HepG2 (cell line): ENCODE data around the gene CLIC4. TPM values are rescaled to one million over a fixed set of nuclear protein-coding genes. Genes with fewer than 3 reads are reported as not detected.

ENCODE experiments used
- CBX1 ChIP-seq: IDR thresholded peaks from one replicate; pipeline ENCODE4 v1.6.1; 2016; ENCODE audit warnings: antibody characterized with exemption, low read depth
- HOXA7 ChIP-seq: sonication (generic); formaldehyde crosslinking; IDR thresholded peaks from 2 replicates; pipeline ENCODE4 v1.8.1; 2022; ENCODE audit warnings: mild to moderate bottlenecking, missing genetic modification reagents, moderate library complexity
- JDP2 ChIP-seq: sonication (generic); formaldehyde crosslinking; IDR thresholded peaks from 2 replicates; pipeline ENCODE4 v1.8.1; 2022; ENCODE audit warnings: missing genetic modification reagents, borderline replicate concordance
- KLF11 ChIP-seq: IDR thresholded peaks from 2 replicates; pipeline ENCODE4 v1.6.1; 2016; ENCODE audit warnings: missing compliant biosample characterization
- ZBTB7A ChIP-seq: sonication (generic); formaldehyde crosslinking; IDR thresholded peaks from 2 replicates; pipeline ENCODE4 v1.8.0; 2022; ENCODE audit warnings: mild to moderate bottlenecking, missing genetic modification reagents
- ZNF3 ChIP-seq: IDR thresholded peaks from 2 replicates; pipeline ENCODE4 v1.7.0; 2017; ENCODE audit warnings: inconsistent platforms
- ZNF431 ChIP-seq: sonication (generic); formaldehyde crosslinking; IDR thresholded peaks from 2 replicates; pipeline ENCODE4 v1.9.0; 2022; ENCODE audit warnings: missing genetic modification reagents, low read depth, mild to moderate bottlenecking, borderline replicate concordance
- ZNF501 ChIP-seq: sonication (generic); formaldehyde crosslinking; IDR thresholded peaks from 2 replicates; pipeline ENCODE4 v1.5.1; 2020; ENCODE audit warnings: mild to moderate bottlenecking, moderate library complexity, missing genetic modification reagents
- ZNF660 ChIP-seq: sonication (generic); formaldehyde crosslinking; IDR thresholded peaks from 2 replicates; pipeline ENCODE4 v1.5.1; 2020; ENCODE audit warnings: mild to moderate bottlenecking, low read depth, missing genetic modification reagents, borderline replicate concordance
- ZSCAN12 ChIP-seq: sonication (generic); formaldehyde crosslinking; IDR thresholded peaks from 2 replicates; pipeline ENCODE4 v1.9.0; 2021; ENCODE audit warnings: mild to moderate bottlenecking, missing genetic modification reagents
- polyA plus RNA-seq, 8 experiments: library from polyadenylated mRNA; depleted of rRNA in 3 of 8; stranded (reverse) in 7 of 8; unstranded in 1 of 8; fragments of >200 nt; fragmentation: Illumina TruSeq in 4 of 8; extraction: Trizol in 4 of 8; gene quantifications; 2 replicates each; pipeline versions ENCODE4 v1.2.1 to v1.2.3, GENCODE V29; 2011 to 2016; ENCODE audit warnings: low read depth in 4 of 8, missing spikeins in 1 of 8, mixed read lengths in 1 of 8; ENCODE audit not compliant: insufficient read depth in 1 of 8
- total RNA-seq, 5 experiments: library from RNA; depleted of rRNA; stranded (reverse); fragments of >200 nt; fragmentation: Illumina TruSeq; extraction: Trizol; gene quantifications; 2 replicates each; pipeline ENCODE4 v1.2.3, GENCODE V29; 2016; ENCODE audit warnings: low read depth in 1 of 5
- TF ChIP-seq, protein P1 (sequence below): sonication (generic); formaldehyde crosslinking; IDR thresholded peaks from 2 replicates; pipeline ENCODE4 v1.4.0; 2020; ENCODE audit warnings: missing genetic modification reagents, borderline replicate concordance
- TF ChIP-seq, protein P2 (sequence below): sonication (generic); formaldehyde crosslinking; IDR thresholded peaks from 2 replicates; pipeline ENCODE4 v1.5.0; 2020; ENCODE audit warnings: mild to moderate bottlenecking, low read depth, missing genetic modification reagents, borderline replicate concordance
- TF ChIP-seq, protein P3 (sequence below): sonication (generic); formaldehyde crosslinking; IDR thresholded peaks from 2 replicates; pipeline ENCODE4 v1.4.0; 2020; ENCODE audit warnings: mild to moderate bottlenecking, missing genetic modification reagents, borderline replicate concordance
- TF ChIP-seq, protein P4 (sequence below): sonication (generic); formaldehyde crosslinking; IDR thresholded peaks from 2 replicates; pipeline ENCODE4 v1.5.0; 2020; ENCODE audit warnings: mild to moderate bottlenecking, missing genetic modification reagents
- TF ChIP-seq, protein P5 (sequence below): sonication (generic); formaldehyde crosslinking; IDR thresholded peaks from 2 replicates; pipeline ENCODE4 v1.8.0; 2022; ENCODE audit warnings: low read depth, missing genetic modification reagents
- TF ChIP-seq, protein P6 (sequence below): sonication (generic); formaldehyde crosslinking; IDR thresholded peaks from 2 replicates; pipeline ENCODE4 v1.8.1; 2022; ENCODE audit warnings: mild to moderate bottlenecking, missing genetic modification reagents

The CLIC4 gene
- total and polyA plus RNA-seq, 2 of the 13 experiments (the other 11 are each of a cell fraction or from before 2014, with no cell fraction given), result 23.3 to 77.4 TPM

DNA sequence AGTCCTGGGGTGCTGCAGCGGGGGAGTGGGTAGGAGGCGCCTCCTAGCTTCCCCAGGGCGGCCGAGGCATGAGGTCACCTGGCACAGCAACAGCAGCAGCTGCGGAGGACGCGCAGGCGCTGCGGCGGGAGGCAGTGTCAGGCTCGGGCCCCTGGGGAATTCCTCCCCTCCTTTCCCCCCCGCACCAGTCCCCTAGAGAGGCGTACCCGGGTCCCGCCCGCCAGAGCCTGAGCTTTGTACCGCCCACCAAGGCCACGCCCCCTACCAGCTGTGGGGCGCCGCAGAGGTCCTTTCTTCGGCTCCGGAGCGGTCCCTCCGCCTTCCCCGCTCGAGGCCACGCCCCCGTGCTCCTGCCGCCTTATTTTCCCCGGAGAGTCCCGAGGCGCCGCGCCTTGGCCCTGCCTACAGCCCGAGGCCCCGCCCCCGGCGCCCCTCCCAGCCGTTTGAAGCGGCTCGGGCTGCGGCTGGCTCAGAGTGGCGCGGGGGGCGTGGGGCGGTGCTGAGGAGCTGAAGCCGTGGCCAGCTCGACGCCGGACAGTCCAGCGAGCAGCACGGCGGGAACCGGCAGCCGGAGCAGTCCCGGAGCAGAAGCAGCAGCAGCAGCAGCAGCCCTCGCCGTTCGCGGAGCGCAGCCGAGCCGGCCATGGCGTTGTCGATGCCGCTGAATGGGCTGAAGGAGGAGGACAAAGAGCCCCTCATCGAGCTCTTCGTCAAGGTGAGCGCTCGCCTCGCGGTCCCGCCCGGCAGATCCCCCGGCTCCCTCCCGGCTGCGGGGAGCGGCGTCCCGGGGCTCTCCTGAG lies at the start of gene CLIC4 (continued):
- TF ChIP-seq, protein P1, sequence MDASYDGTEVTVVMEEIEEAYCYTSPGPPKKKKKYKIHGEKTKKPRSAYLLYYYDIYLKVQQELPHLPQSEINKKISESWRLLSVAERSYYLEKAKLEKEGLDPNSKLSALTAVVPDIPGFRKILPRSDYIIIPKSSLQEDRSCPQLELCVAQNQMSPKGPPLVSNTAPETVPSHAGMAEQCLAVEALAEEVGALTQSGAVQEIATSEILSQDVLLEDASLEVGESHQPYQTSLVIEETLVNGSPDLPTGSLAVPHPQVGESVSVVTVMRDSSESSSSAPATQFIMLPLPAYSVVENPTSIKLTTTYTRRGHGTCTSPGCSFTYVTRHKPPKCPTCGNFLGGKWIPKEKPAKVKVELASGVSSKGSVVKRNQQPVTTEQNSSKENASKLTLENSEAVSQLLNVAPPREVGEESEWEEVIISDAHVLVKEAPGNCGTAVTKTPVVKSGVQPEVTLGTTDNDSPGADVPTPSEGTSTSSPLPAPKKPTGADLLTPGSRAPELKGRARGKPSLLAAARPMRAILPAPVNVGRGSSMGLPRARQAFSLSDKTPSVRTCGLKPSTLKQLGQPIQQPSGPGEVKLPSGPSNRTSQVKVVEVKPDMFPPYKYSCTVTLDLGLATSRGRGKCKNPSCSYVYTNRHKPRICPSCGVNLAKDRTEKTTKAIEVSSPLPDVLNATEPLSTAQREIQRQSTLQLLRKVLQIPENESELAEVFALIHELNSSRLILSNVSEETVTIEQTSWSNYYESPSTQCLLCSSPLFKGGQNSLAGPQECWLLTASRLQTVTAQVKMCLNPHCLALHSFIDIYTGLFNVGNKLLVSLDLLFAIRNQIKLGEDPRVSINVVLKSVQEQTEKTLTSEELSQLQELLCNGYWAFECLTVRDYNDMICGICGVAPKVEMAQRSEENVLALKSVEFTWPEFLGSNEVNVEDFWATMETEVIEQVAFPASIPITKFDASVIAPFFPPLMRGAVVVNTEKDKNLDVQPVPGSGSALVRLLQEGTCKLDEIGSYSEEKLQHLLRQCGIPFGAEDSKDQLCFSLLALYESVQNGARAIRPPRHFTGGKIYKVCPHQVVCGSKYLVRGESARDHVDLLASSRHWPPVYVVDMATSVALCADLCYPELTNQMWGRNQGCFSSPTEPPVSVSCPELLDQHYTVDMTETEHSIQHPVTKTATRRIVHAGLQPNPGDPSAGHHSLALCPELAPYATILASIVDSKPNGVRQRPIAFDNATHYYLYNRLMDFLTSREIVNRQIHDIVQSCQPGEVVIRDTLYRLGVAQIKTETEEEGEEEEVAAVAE (CRISPR knock-in tag), result 0 out of 2 replicates have a peak, but pooled peaks have one; percentile 52
- no peak for TF ChIP-seq ZNF3 (CRISPR knock-in tag)
- TF ChIP-seq, protein P2, sequence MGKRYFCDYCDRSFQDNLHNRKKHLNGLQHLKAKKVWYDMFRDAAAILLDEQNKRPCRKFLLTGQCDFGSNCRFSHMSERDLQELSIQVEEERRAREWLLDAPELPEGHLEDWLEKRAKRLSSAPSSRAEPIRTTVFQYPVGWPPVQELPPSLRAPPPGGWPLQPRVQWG (CRISPR knock-in tag), result no peak
- TF ChIP-seq ZNF431 (CRISPR knock-in tag), result 0 out of 2 replicates have a peak, but pooled peaks have one; percentile 28
- TF ChIP-seq ZSCAN12 (CRISPR knock-in tag), result no peak
- TF ChIP-seq, protein P3, sequence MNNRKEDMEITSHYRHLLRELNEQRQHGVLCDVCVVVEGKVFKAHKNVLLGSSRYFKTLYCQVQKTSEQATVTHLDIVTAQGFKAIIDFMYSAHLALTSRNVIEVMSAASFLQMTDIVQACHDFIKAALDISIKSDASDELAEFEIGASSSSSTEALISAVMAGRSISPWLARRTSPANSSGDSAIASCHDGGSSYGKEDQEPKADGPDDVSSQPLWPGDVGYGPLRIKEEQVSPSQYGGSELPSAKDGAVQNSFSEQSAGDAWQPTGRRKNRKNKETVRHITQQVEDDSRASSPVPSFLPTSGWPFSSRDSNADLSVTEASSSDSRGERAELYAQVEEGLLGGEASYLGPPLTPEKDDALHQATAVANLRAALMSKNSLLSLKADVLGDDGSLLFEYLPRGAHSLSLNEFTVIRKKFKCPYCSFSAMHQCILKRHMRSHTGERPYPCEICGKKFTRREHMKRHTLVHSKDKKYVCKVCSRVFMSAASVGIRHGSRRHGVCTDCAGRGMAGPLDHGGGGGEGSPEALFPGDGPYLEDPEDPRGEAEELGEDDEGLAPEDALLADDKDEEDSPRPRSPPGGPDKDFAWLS, result no peak
- TF ChIP-seq, protein P4, sequence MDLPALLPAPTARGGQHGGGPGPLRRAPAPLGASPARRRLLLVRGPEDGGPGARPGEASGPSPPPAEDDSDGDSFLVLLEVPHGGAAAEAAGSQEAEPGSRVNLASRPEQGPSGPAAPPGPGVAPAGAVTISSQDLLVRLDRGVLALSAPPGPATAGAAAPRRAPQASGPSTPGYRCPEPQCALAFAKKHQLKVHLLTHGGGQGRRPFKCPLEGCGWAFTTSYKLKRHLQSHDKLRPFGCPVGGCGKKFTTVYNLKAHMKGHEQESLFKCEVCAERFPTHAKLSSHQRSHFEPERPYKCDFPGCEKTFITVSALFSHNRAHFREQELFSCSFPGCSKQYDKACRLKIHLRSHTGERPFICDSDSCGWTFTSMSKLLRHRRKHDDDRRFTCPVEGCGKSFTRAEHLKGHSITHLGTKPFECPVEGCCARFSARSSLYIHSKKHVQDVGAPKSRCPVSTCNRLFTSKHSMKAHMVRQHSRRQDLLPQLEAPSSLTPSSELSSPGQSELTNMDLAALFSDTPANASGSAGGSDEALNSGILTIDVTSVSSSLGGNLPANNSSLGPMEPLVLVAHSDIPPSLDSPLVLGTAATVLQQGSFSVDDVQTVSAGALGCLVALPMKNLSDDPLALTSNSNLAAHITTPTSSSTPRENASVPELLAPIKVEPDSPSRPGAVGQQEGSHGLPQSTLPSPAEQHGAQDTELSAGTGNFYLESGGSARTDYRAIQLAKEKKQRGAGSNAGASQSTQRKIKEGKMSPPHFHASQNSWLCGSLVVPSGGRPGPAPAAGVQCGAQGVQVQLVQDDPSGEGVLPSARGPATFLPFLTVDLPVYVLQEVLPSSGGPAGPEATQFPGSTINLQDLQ (CRISPR knock-in tag), result peak; percentile 69; the same call in 1 of the 2 replicates
- 0 out of 2 replicates have a peak, but pooled peaks have one; percentile 29 for TF ChIP-seq ZBTB7A (CRISPR knock-in tag)
- TF ChIP-seq, protein P5, sequence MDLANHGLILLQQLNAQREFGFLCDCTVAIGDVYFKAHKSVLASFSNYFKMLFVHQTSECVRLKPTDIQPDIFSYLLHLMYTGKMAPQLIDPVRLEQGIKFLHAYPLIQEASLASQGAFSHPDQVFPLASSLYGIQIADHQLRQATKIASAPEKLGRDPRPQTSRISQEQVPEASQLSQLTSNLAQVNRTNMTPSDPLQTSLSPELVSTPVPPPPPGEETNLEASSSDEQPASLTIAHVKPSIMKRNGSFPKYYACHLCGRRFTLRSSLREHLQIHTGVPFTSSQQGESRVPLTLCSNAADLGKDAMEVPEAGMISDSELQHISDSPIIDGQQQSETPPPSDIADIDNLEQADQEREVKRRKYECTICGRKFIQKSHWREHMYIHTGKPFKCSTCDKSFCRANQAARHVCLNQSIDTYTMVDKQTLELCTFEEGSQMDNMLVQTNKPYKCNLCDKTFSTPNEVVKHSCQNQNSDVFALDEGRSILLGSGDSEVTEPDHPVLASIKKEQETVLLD (CRISPR knock-in tag), result no peak
- TF ChIP-seq JDP2 (CRISPR knock-in tag), result no peak; the same call in 1 of the 2 replicates
- TF ChIP-seq CBX1, result no peak
- peak; percentile 94 for TF ChIP-seq ZNF501 (CRISPR knock-in tag)
- TF ChIP-seq, protein P6, sequence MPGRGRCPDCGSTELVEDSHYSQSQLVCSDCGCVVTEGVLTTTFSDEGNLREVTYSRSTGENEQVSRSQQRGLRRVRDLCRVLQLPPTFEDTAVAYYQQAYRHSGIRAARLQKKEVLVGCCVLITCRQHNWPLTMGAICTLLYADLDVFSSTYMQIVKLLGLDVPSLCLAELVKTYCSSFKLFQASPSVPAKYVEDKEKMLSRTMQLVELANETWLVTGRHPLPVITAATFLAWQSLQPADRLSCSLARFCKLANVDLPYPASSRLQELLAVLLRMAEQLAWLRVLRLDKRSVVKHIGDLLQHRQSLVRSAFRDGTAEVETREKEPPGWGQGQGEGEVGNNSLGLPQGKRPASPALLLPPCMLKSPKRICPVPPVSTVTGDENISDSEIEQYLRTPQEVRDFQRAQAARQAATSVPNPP, result peak; percentile 73; the same call in 1 of the 2 replicates
- no peak for TF ChIP-seq ZNF660
- TF ChIP-seq KLF11 (CRISPR knock-in tag), result no peak
- TF ChIP-seq HOXA7, result no peak
